K562 (cell line): Measurements from ENCODE around the gene CAPZB. TPM values are rescaled to one million over a fixed set of nuclear protein-coding genes. Genes with fewer than 3 reads are reported as not detected.

Experiments used
- CEBPG ChIP-seq, 3 experiments: fragments of 200-800 bp in 1 of 3; sonication (Bioruptor generic) in 1 of 3; sonication (generic) in 1 of 3; formaldehyde crosslinking in 1 of 3; IDR thresholded peaks in 2 of 3; conservative IDR thresholded peaks in 1 of 3; 2 replicates each; pipeline versions ENCODE4 v1.6.1 to v1.8.0; 2016 to 2022; ENCODE audit warnings: missing compliant biosample characterization in 2 of 3, missing genetic modification characterization in 2 of 3, mild to moderate bottlenecking in 1 of 3, missing genetic modification reagents in 1 of 3
- E2F6 ChIP-seq, 2 experiments: IDR thresholded peaks; 2 replicates each; pipeline ENCODE4 v1.6.1; 2011; ENCODE audit warnings: borderline replicate concordance in 1 of 2, control low read depth in 1 of 2, low read depth in 1 of 2, low read length in 1 of 2, mild to moderate bottlenecking in 1 of 2, mixed read lengths in 1 of 2, moderate library complexity in 1 of 2; ENCODE audit not compliant: insufficient read depth in 1 of 2, insufficient read length in 1 of 2, poor library complexity in 1 of 2, severe bottlenecking in 1 of 2; ENCODE audit errors: extremely low read depth in 1 of 2
- HNRNPUL1 ChIP-seq: fragments of 200-400 bp; formaldehyde crosslinking; IDR thresholded peaks from 2 replicates; pipeline ENCODE4 v1.6.1; 2017; ENCODE audit warnings: low read length
- JUN ChIP-seq, 2 experiments: sonication (generic) in 1 of 2; formaldehyde crosslinking in 1 of 2; IDR thresholded peaks; 2 replicates each; pipeline versions ENCODE4 v1.6.1 to v1.8.0; 2012 to 2022; ENCODE audit warnings: borderline replicate concordance in 2 of 2, mild to moderate bottlenecking in 2 of 2, improper control_type of control experiment in 1 of 2, low read depth in 1 of 2, low read length in 1 of 2, missing genetic modification reagents in 1 of 2
- MEF2D ChIP-seq: conservative IDR thresholded peaks from 2 replicates; pipeline ENCODE4 v1.6.1; 2016; ENCODE audit warnings: low read depth, missing genetic modification characterization, missing compliant biosample characterization
- NCOR1 ChIP-seq: fragments of 450-650 bp; IDR thresholded peaks from 2 replicates; pipeline ENCODE4 v1.6.1; 2016; ENCODE audit warnings: mild to moderate bottlenecking, moderate library complexity
- NFRKB ChIP-seq: fragments of 450-650 bp; IDR thresholded peaks from 2 replicates; pipeline ENCODE4 v1.6.1; 2016; ENCODE audit warnings: low read depth
- OTX1 ChIP-seq: fragments of 450-650 bp; formaldehyde crosslinking; IDR thresholded peaks from 2 replicates; pipeline ENCODE4 v1.4.0; 2022; ENCODE audit warnings: mild to moderate bottlenecking
- RCOR1 ChIP-seq, 2 experiments: IDR thresholded peaks; 2 replicates each; pipeline ENCODE4 v1.6.1; 2012; ENCODE audit warnings: low read depth in 2 of 2, low read length in 2 of 2, borderline replicate concordance in 1 of 2, improper control_type of control experiment in 1 of 2
- SNRNP70 ChIP-seq: fragments of 200-400 bp; formaldehyde crosslinking; optimal IDR thresholded peaks from 2 replicates; pipeline ENCODE3; 2017; ENCODE audit warnings: low read depth, low read length
- SOX6 ChIP-seq: fragments of 450-650 bp; IDR thresholded peaks from 2 replicates; pipeline ENCODE4 v1.6.1; 2014; ENCODE audit warnings: mild to moderate bottlenecking
- TRIM24 ChIP-seq, 2 experiments: fragments of 450-650 bp; IDR thresholded peaks; 2 replicates each; pipeline ENCODE4 v1.6.1; 2016
- USF1 ChIP-seq: sonication (generic); formaldehyde crosslinking; IDR thresholded peaks from 2 replicates; pipeline ENCODE4 v1.9.0; 2022; ENCODE audit warnings: mild to moderate bottlenecking, missing genetic modification reagents
- polyA plus RNA-seq, 8 experiments: library from polyadenylated mRNA; depleted of rRNA in 4 of 8; stranded (reverse) in 5 of 8; unstranded in 3 of 8; fragments of >200 nt; fragmentation: Nextera tagmentation in 2 of 8; fragmentation: Illumina TruSeq in 1 of 8; extraction: Ambion mirVana in 2 of 8; extraction: Trizol in 1 of 8; gene quantifications; 2 replicates each; pipeline versions ENCODE4 v1.2.1 to v1.2.3, GENCODE V29; 2011 to 2014; ENCODE audit warnings: inconsistent platforms in 1 of 8, missing spikeins in 1 of 8
- total RNA-seq, 7 experiments: library from RNA; depleted of rRNA in 6 of 7; stranded (reverse); fragments of >200 nt in 6 of 7; fragmentation: Illumina TruSeq in 2 of 7; extraction: Trizol in 2 of 7; gene quantifications; 2 replicates each; pipeline versions ENCODE4 v1.2.1 to v1.2.3, GENCODE V29; 2011 to 2021; ENCODE audit warnings: low replicate concordance in 1 of 7
- TF ChIP-seq, protein P1 (sequence below): fragments of 450-650 bp; IDR thresholded peaks from 2 replicates; pipeline ENCODE4 v1.6.1; 2016; ENCODE audit warnings: mild to moderate bottlenecking
- TF ChIP-seq, protein P2 (sequence below): fragments of 450-650 bp; conservative IDR thresholded peaks from 2 replicates; pipeline ENCODE4 v1.6.1; 2016; ENCODE audit warnings: missing genetic modification characterization, low read depth, mild to moderate bottlenecking, control low read depth, missing compliant biosample characterization

CAPZB gene
- total and polyA plus RNA-seq, 9 of the 15 experiments (the other 6 are each of a cell fraction or from before 2014, with no cell fraction given) = 57.6 to 297 (median 125) TPM

GRCh38 chr1:19313636-19313959, 171.7 kb downstream of the CAPZB start (continued):
- TF ChIP-seq, protein P1, sequence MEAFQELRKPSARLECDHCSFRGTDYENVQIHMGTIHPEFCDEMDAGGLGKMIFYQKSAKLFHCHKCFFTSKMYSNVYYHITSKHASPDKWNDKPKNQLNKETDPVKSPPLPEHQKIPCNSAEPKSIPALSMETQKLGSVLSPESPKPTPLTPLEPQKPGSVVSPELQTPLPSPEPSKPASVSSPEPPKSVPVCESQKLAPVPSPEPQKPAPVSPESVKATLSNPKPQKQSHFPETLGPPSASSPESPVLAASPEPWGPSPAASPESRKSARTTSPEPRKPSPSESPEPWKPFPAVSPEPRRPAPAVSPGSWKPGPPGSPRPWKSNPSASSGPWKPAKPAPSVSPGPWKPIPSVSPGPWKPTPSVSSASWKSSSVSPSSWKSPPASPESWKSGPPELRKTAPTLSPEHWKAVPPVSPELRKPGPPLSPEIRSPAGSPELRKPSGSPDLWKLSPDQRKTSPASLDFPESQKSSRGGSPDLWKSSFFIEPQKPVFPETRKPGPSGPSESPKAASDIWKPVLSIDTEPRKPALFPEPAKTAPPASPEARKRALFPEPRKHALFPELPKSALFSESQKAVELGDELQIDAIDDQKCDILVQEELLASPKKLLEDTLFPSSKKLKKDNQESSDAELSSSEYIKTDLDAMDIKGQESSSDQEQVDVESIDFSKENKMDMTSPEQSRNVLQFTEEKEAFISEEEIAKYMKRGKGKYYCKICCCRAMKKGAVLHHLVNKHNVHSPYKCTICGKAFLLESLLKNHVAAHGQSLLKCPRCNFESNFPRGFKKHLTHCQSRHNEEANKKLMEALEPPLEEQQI = no peak
- TF ChIP-seq TRIM24 (IDR thresholded peaks at IDR 0.05) = 0 out of 4 replicates have a peak, but pooled peaks of 1 of the 2 experiments have one; percentile 5
- peak in 1 of 2 experiments; percentile 82; a peak in 2 of 4 replicates for TF ChIP-seq RCOR1 (IDR thresholded peaks at IDR 0.05; ENCODE audit: borderline replicate concordance in 1 of 2, low read depth in 2 of 2, low read length in 2 of 2)
- no peak for TF ChIP-seq MEF2D (tag)
- peak; percentile 50 for TF ChIP-seq SOX6
- TF ChIP-seq HNRNPUL1 = no peak
- TF ChIP-seq NCOR1 = peak; percentile 60; the same call in 1 of the 2 replicates
- no peak for TF ChIP-seq OTX1
- no peak for TF ChIP-seq NFRKB
- TF ChIP-seq CEBPG (CRISPR knock-in tag; IDR thresholded peaks at IDR 0.05) = no peak
- no peak for TF ChIP-seq CEBPG (tag; conservative IDR thresholded peaks at IDR 0.05 in 1 of 2, IDR thresholded peaks at IDR 0.05 in 1 of 2)
- peak; percentile 73 for TF ChIP-seq USF1 (CRISPR knock-in tag)
- TF ChIP-seq, protein P2, sequence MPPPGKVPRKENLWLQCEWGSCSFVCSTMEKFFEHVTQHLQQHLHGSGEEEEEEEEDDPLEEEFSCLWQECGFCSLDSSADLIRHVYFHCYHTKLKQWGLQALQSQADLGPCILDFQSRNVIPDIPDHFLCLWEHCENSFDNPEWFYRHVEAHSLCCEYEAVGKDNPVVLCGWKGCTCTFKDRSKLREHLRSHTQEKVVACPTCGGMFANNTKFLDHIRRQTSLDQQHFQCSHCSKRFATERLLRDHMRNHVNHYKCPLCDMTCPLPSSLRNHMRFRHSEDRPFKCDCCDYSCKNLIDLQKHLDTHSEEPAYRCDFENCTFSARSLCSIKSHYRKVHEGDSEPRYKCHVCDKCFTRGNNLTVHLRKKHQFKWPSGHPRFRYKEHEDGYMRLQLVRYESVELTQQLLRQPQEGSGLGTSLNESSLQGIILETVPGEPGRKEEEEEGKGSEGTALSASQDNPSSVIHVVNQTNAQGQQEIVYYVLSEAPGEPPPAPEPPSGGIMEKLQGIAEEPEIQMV (tag) = no peak
- peak; percentile 23; the same call in 1 of the 2 replicates for TF ChIP-seq JUN (IDR thresholded peaks at IDR 0.05; ENCODE audit: borderline replicate concordance, low read depth, low read length)
- no peak for TF ChIP-seq JUN (CRISPR knock-in tag; IDR thresholded peaks at IDR 0.05; ENCODE audit: borderline replicate concordance)
- TF ChIP-seq SNRNP70 = peak; percentile 33
- TF ChIP-seq E2F6 (IDR thresholded peaks at IDR 0.05; ENCODE audit: borderline replicate concordance in 1 of 2, extremely low read depth in 1 of 2, insufficient read depth in 1 of 2, insufficient read length in 1 of 2, low read depth in 1 of 2, low read length in 1 of 2, poor library complexity in 1 of 2, severe bottlenecking in 1 of 2) = peak; percentile 37 to 56
